OCI-LY1 (cell line): Measurements from ENCODE around the gene COBL.

Source experiments
- CTCF ChIP-seq: fragments of 200-600 bp; sonication (generic), shearing (Covaris generic); IDR thresholded peaks from 2 replicates; pipeline ENCODE4 v1.5.1; 2017; ENCODE audit warnings: mild to moderate bottlenecking, antibody characterized with exemption, low read length, moderate library complexity, mixed read lengths
- EZH2 ChIP-seq: fragments of 200-600 bp; sonication (generic), shearing (Covaris generic); IDR thresholded peaks from 2 replicates; pipeline ENCODE4 v1.8.0; 2017; ENCODE audit warnings: borderline replicate concordance, mixed run types, mild to moderate bottlenecking, antibody characterized with exemption, low read length, moderate library complexity, mixed read lengths

GRCh38 chr7:51255536-51256208 is 60.9 kb downstream of the COBL start:
- no peak for TF ChIP-seq CTCF
- no peak for TF ChIP-seq EZH2
